Neuronal stem cell (in vitro differentiated cells): ENCODE results near the gene ARHGAP28.

Experiments
- DNase-seq: peaks from one replicate; pipeline ENCODE4 v3.0.0-alpha.2; 2013; ENCODE audit warnings: low spot score
- H2AFZ ChIP-seq: one replicate; pipeline ENCODE4 v1.6.1; 2013; ENCODE audit warnings: mild to moderate bottlenecking, low read length, inconsistent platforms
- H2AK5ac ChIP-seq: 2 replicates; pipeline ENCODE4 v1.6.1; 2013; ENCODE audit warnings: low read depth, mild to moderate bottlenecking, inconsistent platforms, low read length, moderate library complexity, mixed read lengths
- H2BK120ac ChIP-seq: 2 replicates; pipeline ENCODE4 v1.6.1; 2013; ENCODE audit warnings: low read depth, mild to moderate bottlenecking, inconsistent platforms, low read length, moderate library complexity, mixed read lengths
- H2BK12ac ChIP-seq: one replicate; pipeline ENCODE4 v1.6.1; 2013; ENCODE audit warnings: low read length, inconsistent platforms
- H2BK15ac ChIP-seq: 2 replicates; pipeline ENCODE4 v1.6.1; 2013; ENCODE audit warnings: mild to moderate bottlenecking, low read length, inconsistent platforms, mixed read lengths
- H2BK5ac ChIP-seq: one replicate; pipeline ENCODE4 v1.6.1; 2013; ENCODE audit warnings: inconsistent platforms, mild to moderate bottlenecking, low read length, moderate library complexity
- H3K14ac ChIP-seq: one replicate; pipeline ENCODE4 v1.6.1; 2013; ENCODE audit warnings: low read length, inconsistent platforms
- H3K18ac ChIP-seq: 2 replicates; pipeline ENCODE4 v1.6.1; 2013; ENCODE audit warnings: low read length, inconsistent platforms
- H3K23ac ChIP-seq: 2 replicates; pipeline ENCODE4 v1.6.1; 2013; ENCODE audit warnings: low read depth, mild to moderate bottlenecking, mixed read lengths, low read length, inconsistent platforms; ENCODE audit not compliant: poor library complexity
- H3K27ac ChIP-seq: replicated peaks from 3 replicates; pipeline ENCODE4 v1.5.1; 2013; ENCODE audit warnings: low read length, inconsistent platforms
- H3K27me3 ChIP-seq, 3 experiments: 2 replicates each; pipeline ENCODE4 v1.6.1; 2013; ENCODE audit warnings: low read length in 3 of 3, mild to moderate bottlenecking in 2 of 3, inconsistent platforms in 1 of 3, low read depth in 1 of 3, mixed read lengths in 1 of 3, moderate library complexity in 1 of 3; ENCODE audit not compliant: control insufficient read depth in 3 of 3, insufficient read depth in 3 of 3
- H3K36me3 ChIP-seq, 2 donors: replicated peaks in 1 of 2; 2 replicates each; pipeline ENCODE4 v1.6.1; 2013; ENCODE audit warnings: low read length in 2 of 2; ENCODE audit not compliant: control insufficient read depth in 2 of 2, insufficient read depth in 2 of 2
- H3K4ac ChIP-seq: 2 replicates; pipeline ENCODE4 v1.6.1; 2013; ENCODE audit warnings: inconsistent platforms, mild to moderate bottlenecking, low read length, moderate library complexity
- H3K4me1 ChIP-seq, 2 donors: 1 replicate in 1 of 2; 2 replicates in 1 of 2; pipeline ENCODE4 v1.6.1; 2013; ENCODE audit warnings: low read length in 2 of 2, low read depth in 1 of 2; ENCODE audit not compliant: control insufficient read depth in 2 of 2, insufficient read depth in 1 of 2
- H3K4me2 ChIP-seq: one replicate; pipeline ENCODE4 v1.6.1; 2013; ENCODE audit warnings: mild to moderate bottlenecking, low read length, inconsistent platforms; ENCODE audit not compliant: insufficient read depth, poor library complexity, severe bottlenecking
- H3K4me3 ChIP-seq, 2 donors: 2 replicates each; pipeline ENCODE4 v1.5.1; 2013; ENCODE audit warnings: low read length in 2 of 2, mild to moderate bottlenecking in 2 of 2, inconsistent platforms in 1 of 2, moderate library complexity in 1 of 2
- H3K79me1 ChIP-seq: one replicate; pipeline ENCODE4 v1.6.1; 2013; ENCODE audit warnings: low read depth, mild to moderate bottlenecking, inconsistent platforms, low read length, moderate library complexity
- H3K9ac ChIP-seq: one replicate; pipeline ENCODE4 v1.6.1; 2013; ENCODE audit warnings: mild to moderate bottlenecking, low read depth, low read length, inconsistent platforms; ENCODE audit not compliant: poor library complexity
- H3K9me3 ChIP-seq, 2 donors: replicated peaks in 1 of 2; 2 replicates each; pipeline versions ENCODE3 to v1.6.1; 2013; ENCODE audit warnings: low read length in 2 of 2, mild to moderate bottlenecking in 2 of 2, inconsistent platforms in 1 of 2, low read depth in 1 of 2, mixed read lengths in 1 of 2, moderate library complexity in 1 of 2; ENCODE audit not compliant: control insufficient read depth in 2 of 2, insufficient read depth in 1 of 2
- H4K8ac ChIP-seq: one replicate; pipeline ENCODE4 v1.6.1; 2013; ENCODE audit warnings: low read depth, mild to moderate bottlenecking, inconsistent platforms, low read length, moderate library complexity
- H4K91ac ChIP-seq: one replicate; pipeline ENCODE4 v1.6.1; 2013; ENCODE audit warnings: low read length, low read depth, mild to moderate bottlenecking, inconsistent platforms; ENCODE audit not compliant: poor library complexity
- WGBS, 2 donors: extraction: QIAGEN DNeasy Blood & Tissue Kit; methylation state at CpG; one replicate each; pipeline ENCODE4 v1.1.7; 2013; ENCODE audit warnings: missing lambda C conversion rate in 2 of 2, mixed read lengths in 1 of 2; ENCODE audit not compliant: insufficient read length in 2 of 2, insufficient replicate concordance in 1 of 2; ENCODE audit errors: extremely low coverage in 2 of 2; 5-methylcytosine and 5-hydroxymethylcytosine counted together

Gene ARHGAP28

GRCh38 chr18:6738622-6739021, 9.1 kb downstream of the ARHGAP28 start:
- no peaks in the 10 kb centered on the region for H3K9me3 ChIP-seq
- H3K18ac ChIP-seq: no peak overlapping the region
- WGBS, 2 donors: no CpG with 5 or more reads among the region's 4 CpGs
- no peak overlapping the region for H2AK5ac ChIP-seq
- no peak overlapping the region for H3K4me3 ChIP-seq
- no peak overlapping the region for H2BK5ac ChIP-seq
- H3K23ac ChIP-seq: no peak overlapping the region
- H3K9ac ChIP-seq: no peak overlapping the region
- H2BK12ac ChIP-seq: no peak overlapping the region
- no peak overlapping the region for H4K91ac ChIP-seq
- no peak overlapping the region for H2BK120ac ChIP-seq
- H3K4me2 ChIP-seq: no peak overlapping the region
- no peak overlapping the region for H4K8ac ChIP-seq
- no peak overlapping the region for H3K27ac ChIP-seq
- H3K27me3 ChIP-seq: no peaks in the 10 kb centered on the region
- DNase-seq: no peak
- H3K36me3 ChIP-seq: no peaks in the 10 kb centered on the region
- no peak overlapping the region for H3K4ac ChIP-seq
- H3K79me1 ChIP-seq: no peaks in the 10 kb centered on the region
- peaks cover 3 to 24% of the 10 kb centered on the region in 2 donors for H3K4me1 ChIP-seq
- H2AFZ ChIP-seq: peak overlapping the region; percentile 11
- H3K14ac ChIP-seq: no peak overlapping the region
- H2BK15ac ChIP-seq: no peak overlapping the region

- Histone ChIP-seq H3K23ac (no peak overlapping the region), H2AK5ac (no peak overlapping the region), H3K36me3 (no peaks in the 10 kb centered on the region), H2BK12ac (no peak overlapping the region), H2BK120ac (no peak overlapping the region), H3K9me3 (no peaks in the 10 kb centered on the region), H3K27ac (no peak overlapping the region), H2BK5ac (no peak overlapping the region), H3K4me2 (no peak overlapping the region), H3K4ac (no peak overlapping the region), H3K9ac (no peak overlapping the region), H4K8ac (no peak overlapping the region), H2AFZ (peak overlapping the region; percentile 3), H3K14ac (no peak overlapping the region), H3K4me1 (peaks cover 3 to 22% of the 10 kb centered on the region in 2 donors), H2BK15ac (no peak overlapping the region), H3K27me3 (no peaks in the 10 kb centered on the region), H3K4me3 (no peak overlapping the region), H4K91ac (no peak overlapping the region), H3K79me1 (no peaks in the 10 kb centered on the region), H3K18ac (no peak overlapping the region)
- no CpG with 5 or more reads among the region's 2 CpGs for WGBS, 2 donors
- no peak for DNase-seq
These were observed 11.7 kb downstream of the ARHGAP28 start for GRCh38 chr18:6741232-6741663.

- Histone ChIP-seq H2BK120ac (no peak overlapping the region), H4K91ac (no peak overlapping the region), H3K9me3 (no peaks in the 10 kb centered on the region), H2BK5ac (no peak overlapping the region), H3K27me3 (no peaks in the 10 kb centered on the region), H4K8ac (no peak overlapping the region), H3K27ac (no peak overlapping the region), H3K9ac (no peak overlapping the region), H2AK5ac (no peak overlapping the region), H2BK12ac (no peak overlapping the region), H3K23ac (no peak overlapping the region), H2AFZ (no peak overlapping the region), H3K4me3 (no peak overlapping the region), H3K14ac (no peak overlapping the region), H3K79me1 (no peaks in the 10 kb centered on the region), H3K4me2 (no peak overlapping the region), H2BK15ac (no peak overlapping the region), H3K36me3 (no peaks in the 10 kb centered on the region), H3K4me1 (peaks cover 3 to 22% of the 10 kb centered on the region in 2 donors), H3K18ac (no peak overlapping the region), H3K4ac (no peak overlapping the region)
- DNase-seq: no peak
- no CpG with 5 or more reads among the region's 2 CpGs for WGBS, 2 donors
These were observed 12.3 kb downstream of the ARHGAP28 start for GRCh38 chr18:6741786-6742185.

- Histone ChIP-seq H3K4me1 (peaks cover 1 to 4% of the 10 kb centered on the region in 2 donors), H3K27me3 (no peaks in the 10 kb centered on the region)
These were observed 14.5 kb downstream of the ARHGAP28 start for GRCh38 chr18:6743999-6744398.

More at GRCh38 chr18:6743999-6744398, 14.5 kb downstream of the ARHGAP28 start:
- Histone ChIP-seq H3K4me3 (no peak overlapping the region), H3K79me1 (no peaks in the 10 kb centered on the region), H3K14ac (no peak overlapping the region), H3K27ac (no peak overlapping the region), H2AK5ac (no peak overlapping the region), H2BK12ac (no peak overlapping the region), H3K9ac (no peak overlapping the region), H3K4ac (no peak overlapping the region), H3K9me3 (no peaks in the 10 kb centered on the region), H3K4me2 (no peak overlapping the region), H4K8ac (no peak overlapping the region), H3K18ac (no peak overlapping the region), H2BK15ac (no peak overlapping the region), H3K23ac (no peak overlapping the region), H4K91ac (no peak overlapping the region), H2BK120ac (no peak overlapping the region), H2BK5ac (no peak overlapping the region), H3K36me3 (no peaks in the 10 kb centered on the region), H2AFZ (no peak overlapping the region)
- no CpG with 5 or more reads among the region's 5 CpGs for WGBS, 2 donors
- DNase-seq: no peak
